ENCODE measurements around the gene WDR26. TPM values are rescaled to one million over a fixed set of nuclear protein-coding genes. Genes with fewer than 3 reads are reported as not detected.

Gene WDR26
- total RNA-seq, 1 donor = 27.7 TPM

GRCh38 chr1:224402472-224403036, 32.0 kb downstream of the WDR26 start:
- no peak for DNase-seq (ENCODE audit: low read depth in 2 of 3, low spot score in 2 of 3)

DNA sequence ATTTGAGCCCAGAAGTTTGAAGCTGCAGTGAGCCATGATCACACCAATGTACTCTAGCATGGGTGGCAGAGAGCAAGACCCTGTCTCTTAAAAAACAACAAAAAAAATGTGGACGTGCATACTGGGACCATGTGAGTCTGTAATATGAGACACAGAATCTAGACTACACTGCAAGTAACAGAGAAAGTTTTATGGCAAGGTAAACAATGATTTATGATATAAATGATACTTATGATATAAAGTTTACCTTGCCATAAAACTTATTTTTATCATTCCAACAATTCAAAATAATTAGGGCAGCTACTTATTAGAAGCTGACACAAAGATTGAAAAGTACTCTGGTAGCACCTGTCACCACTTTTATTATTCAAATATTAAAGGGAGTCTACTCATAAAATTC, 34.7 kb downstream of the WDR26 start:
- no peak for DNase-seq (ENCODE audit: low read depth in 2 of 3, low spot score in 2 of 3)

DNA sequence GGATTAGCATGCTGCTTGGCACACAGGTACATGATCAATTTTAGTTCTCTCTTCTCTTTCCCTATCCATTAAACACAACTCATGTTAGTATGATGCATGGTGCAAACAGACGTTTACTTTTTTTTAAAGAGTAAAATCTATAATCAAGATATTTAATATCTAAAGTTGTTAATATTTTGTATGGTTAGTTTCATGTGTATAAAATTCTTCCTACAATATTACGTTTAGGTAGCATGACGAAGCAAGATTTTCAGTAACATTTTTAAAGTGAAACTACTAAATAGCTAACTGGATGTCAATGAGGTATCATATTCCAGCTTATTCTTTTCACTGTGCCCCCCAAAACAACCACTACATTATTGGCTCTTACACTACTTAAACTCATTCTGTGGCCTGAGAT, 41.3 kb downstream of the WDR26 start:
- no peak for DNase-seq (ENCODE audit: low read depth in 2 of 3, low spot score in 2 of 3)

GRCh38 chr1:224392411-224393249, 42.0 kb downstream of the WDR26 start:
- DNase-seq (ENCODE audit: low read depth in 2 of 3, low spot score in 2 of 3) = no peak

- DNase-seq (ENCODE audit: low read depth in 2 of 3, low spot score in 2 of 3) = no peak
Observed at GRCh38 chr1:224390517-224390916, 44.1 kb downstream of the WDR26 start.

DNA sequence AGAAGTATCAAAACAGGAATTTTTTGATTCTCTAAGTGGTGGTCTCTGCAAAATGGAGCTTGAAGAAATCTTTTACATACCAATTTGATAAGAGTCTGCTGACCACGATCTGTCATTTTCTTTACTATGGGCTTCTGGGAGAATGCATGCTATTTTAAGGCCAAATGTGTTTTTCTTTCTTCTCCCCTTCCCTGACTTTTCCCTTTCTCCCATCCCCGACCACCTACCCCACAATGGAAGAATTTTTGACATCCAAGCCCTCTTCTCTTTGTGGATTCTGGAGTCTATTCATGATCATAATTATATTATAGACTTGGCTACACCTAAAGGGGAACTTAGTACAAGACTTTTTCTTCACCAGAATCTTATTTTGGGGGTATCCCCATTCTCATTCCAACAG, 46.7 kb downstream of the WDR26 start:
- no peak for DNase-seq (ENCODE audit: low read depth in 2 of 3, low spot score in 2 of 3)

- peak in 1 of 3 donors; percentile 7 for DNase-seq (ENCODE audit: low read depth in 2 of 3, low spot score in 2 of 3)
Observed at GRCh38 chr1:224387302-224387912, 47.2 kb downstream of the WDR26 start.

DNA sequence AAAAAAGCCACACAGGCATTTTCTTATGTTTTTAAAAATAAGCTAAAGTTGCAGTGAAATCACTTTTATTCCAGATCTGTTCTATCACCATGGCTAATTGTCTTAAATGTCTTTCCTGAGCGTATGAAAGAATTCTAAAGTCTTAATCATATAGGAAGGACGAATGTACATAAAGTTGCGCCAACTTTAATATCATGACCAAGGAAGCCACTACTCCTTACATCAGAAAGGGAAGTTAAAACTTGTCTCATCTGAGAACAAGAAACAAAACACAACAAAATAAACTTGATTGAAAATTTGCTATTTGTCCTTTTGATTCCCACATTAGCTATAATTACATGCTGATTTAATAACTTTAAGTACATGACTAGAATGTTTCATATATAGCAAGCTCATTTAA, 51.4 kb downstream of the WDR26 start:
- DNase-seq (ENCODE audit: low read depth in 2 of 3, low spot score in 2 of 3) = no peak

DNA sequence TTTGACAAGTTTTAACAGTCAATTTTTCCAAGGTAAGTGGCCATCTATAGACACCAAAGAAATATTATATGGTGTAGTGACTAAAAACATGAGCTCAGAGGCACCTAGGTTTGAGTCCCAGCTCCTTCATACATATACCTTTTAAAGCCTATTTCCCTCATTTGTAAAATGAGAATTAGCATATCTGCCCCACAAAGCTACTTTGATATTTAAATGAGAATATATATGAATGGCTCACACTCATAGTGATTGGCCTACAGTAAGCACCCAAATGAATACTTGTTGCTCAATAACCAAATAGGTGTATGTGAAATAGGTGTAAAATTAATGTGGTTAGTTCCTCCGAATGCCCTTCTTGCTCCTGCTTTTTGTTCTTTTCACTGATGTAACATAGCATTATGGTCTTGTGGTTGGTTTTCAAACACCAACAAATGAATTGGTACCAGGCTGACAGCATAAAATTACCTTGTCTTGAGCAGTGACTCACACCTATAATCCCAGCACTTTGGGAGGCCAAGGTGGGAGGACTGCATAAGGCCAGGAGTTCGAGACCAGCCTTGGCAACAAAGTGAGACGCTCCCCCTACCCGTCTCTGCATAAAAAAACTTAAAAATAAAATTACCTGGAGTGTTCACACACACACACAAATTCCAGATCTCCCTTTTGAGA, 52.6 kb downstream of the WDR26 start:
- no peak for DNase-seq (ENCODE audit: low read depth in 2 of 3, low spot score in 2 of 3)

DNA sequence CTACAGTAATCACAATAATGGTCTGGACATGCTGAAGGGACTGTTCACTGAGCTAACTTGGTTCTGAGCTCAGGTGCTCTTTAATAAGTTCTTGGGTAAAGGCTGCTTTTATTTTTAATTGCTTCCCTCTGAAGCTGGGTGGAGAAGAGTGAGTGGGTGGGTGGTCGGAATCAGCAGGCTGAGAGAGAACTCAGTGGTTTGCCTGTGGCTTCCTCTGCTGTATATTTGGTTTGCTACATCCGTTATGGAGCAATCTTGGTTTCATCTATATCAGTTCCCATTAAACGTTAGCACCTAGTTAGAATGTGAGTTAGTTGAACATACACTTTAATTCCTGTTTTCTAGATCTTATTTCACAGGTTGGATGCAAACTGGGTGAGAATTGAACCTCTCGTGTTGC, 54.6 kb downstream of the WDR26 start:
- peak in 2 of 3 donors; percentile 66 to 77 for DNase-seq (ENCODE audit: low read depth in 2 of 3, low spot score in 2 of 3)

DNA sequence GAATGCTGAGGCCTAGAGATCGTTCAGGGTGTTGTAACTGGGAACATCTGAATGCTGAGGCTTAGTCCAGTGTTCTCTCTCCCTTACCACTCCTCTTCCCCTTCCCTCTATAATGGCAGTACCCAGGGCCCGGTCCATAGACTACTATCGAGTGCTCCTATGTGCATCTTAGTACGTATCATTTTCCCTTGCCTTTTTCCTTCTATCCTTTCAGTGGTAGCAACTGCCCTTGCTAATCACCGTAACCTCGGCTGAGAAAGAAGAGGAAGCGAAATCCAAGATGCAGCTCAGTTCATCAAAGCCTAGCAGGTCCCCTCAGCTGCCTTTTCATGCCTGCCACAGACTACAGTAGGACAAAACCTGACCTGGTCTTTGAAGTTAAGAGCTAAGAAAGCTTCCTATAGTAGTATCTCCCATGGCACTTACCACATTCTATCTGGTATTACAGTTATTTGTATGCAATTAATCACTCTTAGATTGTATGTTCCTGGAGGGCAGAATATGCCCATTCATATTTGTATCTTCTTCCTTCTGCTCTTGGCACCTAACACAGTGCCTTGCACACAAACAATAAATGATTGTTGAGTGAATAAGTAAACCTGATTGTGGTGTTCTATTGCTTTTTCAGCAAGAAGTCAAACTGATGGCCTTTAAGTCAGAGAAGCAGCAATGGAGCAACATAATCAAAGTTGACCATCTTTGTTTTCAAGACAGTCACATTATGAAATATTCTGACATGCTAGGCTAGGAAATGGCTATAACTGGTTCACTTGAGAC, 55.6 kb downstream of the WDR26 start:
- peak in 1 of 3 donors; percentile 9 for DNase-seq (ENCODE audit: low read depth in 2 of 3, low spot score in 2 of 3)

DNA sequence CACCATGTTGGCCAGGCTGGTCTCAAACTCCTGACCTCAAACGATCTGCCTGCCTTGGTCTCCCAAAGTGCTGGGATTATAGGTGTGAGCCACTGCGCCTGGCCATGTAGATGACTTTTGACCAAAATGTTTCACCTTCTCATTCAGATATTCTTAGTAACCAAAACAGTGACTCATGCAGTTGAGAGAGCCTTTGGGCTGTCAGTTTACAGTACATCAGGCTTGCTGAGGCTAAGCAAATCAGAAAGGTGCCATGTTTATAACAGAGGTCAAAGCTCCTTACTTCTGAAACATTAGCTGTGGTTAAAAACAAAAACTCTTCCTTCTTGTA, 57.0 kb downstream of the WDR26 start:
- DNase-seq (ENCODE audit: low read depth in 2 of 3, low spot score in 2 of 3) = no peak

DNA sequence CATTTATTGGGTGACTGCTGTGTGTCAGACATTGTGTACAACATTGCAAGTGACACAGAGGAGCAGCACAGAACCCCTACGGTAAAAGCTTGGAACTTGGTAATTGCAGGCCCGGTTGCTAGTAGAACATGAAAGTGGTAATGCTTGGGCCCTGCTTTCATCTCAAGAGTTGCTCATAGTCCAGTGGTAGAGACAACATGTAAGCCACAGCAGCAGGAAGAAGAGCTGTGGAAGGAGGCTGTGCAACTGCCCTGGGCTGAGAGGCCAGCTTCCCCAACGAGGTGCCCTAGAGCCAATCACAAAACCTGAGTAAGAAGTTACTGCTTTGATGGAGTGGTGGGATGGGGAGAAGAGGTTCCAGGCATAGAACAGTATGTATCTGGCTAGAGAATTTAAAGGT, 59.5 kb downstream of the WDR26 start:
- no peak for DNase-seq (ENCODE audit: low read depth in 2 of 3, low spot score in 2 of 3)

GRCh38 chr1:224373008-224373590, 61.5 kb downstream of the WDR26 start:
- DNase-seq (ENCODE audit: low read depth in 2 of 3, low spot score in 2 of 3) = no peak

DNA sequence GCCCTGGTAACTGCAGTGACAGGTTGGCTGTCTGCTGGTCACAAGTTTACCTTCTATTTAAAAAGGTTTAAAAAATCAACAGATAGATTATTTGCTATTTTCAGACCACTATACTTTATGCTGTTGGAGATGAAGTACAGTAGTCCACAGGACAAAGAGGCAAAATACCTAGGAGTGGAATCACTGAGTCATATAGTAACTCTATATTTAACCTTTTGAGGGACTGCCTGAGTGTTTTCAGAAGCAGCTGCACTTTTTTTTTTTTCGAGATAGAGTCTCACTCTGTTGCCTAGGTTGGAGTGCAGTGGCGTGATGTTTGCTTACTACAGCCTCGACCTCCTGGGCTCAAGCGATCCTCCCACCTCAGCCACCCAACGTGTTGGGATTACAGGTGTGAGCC, 66.2 kb downstream of the WDR26 start:
- DNase-seq (ENCODE audit: low read depth in 2 of 3, low spot score in 2 of 3) = no peak

GRCh38 chr1:224359207-224359606, 75.4 kb downstream of the WDR26 start:
- DNase-seq (ENCODE audit: low read depth in 2 of 3, low spot score in 2 of 3) = no peak

DNA sequence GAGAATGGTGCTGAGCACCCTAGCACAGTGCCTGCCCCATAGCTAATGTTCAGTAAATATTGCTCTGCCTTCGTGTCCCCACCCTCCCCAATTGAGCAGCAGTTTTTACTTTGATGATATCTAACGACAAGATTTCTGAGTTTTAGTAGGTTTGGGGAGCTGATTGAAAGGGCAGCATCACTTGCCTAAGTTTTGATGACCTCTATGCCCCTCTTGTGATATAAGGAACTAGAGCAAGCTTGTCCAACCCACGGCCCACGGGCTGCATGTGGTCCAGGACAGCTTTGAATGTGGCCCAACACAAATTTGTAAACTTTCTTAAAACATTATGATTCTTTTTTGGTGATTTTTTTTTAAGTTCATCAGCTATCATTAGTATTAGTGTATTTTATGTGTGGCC, 76.4 kb downstream of the WDR26 start:
- DNase-seq (ENCODE audit: low read depth in 2 of 3, low spot score in 2 of 3) = no peak

DNA sequence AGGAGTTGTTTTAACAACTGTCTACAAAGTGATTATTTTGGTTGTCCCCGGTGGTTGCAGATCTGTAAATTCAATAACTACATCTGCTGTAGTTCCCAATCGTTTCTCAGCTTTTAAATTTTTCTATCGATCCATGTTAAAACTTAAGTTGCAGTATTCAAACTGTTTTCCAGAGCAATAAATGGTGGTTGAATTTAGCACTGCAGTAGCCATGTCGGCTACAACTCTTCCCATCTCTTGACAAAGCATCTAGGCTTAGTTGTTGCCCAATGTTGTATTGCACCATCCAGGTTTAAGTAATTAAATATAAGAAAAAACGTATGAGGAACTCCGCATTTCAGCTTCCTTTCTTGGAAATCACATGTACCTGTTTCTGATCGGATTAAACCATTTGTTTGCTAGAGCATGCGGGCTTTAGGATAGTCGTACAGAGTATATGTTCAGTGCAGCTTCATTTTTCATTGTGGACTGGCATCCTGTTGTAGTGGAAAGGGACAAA, 76.9 kb downstream of the WDR26 start:
- peak in 1 of 3 donors; percentile 29 for DNase-seq (ENCODE audit: low read depth in 2 of 3, low spot score in 2 of 3)

DNA sequence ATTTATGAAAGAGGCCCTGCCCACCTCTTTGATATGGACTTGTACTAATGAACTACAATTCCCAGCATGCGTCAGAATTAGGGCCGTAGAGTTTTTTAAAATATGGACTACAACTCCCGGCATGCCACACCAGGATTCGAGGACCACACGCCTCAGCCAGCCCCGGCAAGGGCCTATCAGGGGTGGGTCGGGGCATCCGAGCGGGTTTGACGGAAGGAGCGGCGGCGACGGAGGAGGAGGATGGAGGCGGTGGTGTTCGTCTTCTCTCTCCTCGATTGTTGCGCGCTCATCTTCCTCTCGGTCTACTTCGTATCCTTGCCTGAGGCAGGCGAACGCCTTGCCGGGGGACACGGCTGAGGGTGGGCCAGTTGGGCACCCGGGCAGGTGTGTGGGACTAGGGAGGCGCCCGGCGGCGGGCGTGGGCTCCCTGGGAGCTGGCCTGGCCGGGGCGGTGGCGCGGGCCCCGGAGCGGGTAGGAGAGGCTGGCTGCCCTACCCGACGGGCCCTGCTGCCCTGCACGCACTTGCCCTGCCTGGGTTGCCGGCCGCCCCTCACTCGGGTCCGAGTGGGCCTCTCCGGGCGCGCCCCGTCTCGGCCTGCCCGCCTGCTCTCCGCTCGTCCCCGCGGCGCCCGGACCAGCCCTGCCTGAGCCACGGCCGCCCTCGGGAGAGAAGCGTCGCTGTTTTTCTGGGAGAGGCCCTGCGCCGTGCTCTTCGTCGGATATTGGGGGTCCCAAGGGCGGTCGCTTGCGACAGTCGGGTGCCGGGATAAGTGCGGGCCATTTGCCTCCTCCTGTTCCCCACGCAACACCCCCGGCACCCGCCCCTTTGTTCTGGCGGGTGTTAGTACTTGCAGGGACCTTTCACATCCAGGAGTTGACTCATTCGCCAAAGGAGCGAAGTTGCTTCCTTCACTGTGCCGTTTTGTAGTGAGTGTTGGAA, 77.6 kb downstream of the WDR26 start, which contains the start of gene CNIH4:
Gene CNIH4, plus strand, starts transcription at position 195 of the 941 bp plus-strand sequence. Its CDS starts 46 bp downstream, at position 241.
- peak; percentile 74 to 96 (median 93) for DNase-seq (ENCODE audit: low read depth in 2 of 3, low spot score in 2 of 3)

All from hematopoietic multipotent progenitor cell (in vitro differentiated cells).